GM11168 (cell line): ENCODE results near the gene SLC12A8.
"Not testable (repeated sequence)": the region's sequence is repeated elsewhere in the genome, so short reads cannot be mapped to it uniquely, and the experiment has no call there.

Experiments
- in situ Hi-C: fragments of 300-500 bp; cut with MboI; formaldehyde crosslinking; loops from one replicate; pipeline ENCODE4 v1.12.0; 2022; ENCODE audit warnings: low sequenced_read_pairs; ENCODE audit not compliant: unreplicated experiment

Gene SLC12A8

DNA sequence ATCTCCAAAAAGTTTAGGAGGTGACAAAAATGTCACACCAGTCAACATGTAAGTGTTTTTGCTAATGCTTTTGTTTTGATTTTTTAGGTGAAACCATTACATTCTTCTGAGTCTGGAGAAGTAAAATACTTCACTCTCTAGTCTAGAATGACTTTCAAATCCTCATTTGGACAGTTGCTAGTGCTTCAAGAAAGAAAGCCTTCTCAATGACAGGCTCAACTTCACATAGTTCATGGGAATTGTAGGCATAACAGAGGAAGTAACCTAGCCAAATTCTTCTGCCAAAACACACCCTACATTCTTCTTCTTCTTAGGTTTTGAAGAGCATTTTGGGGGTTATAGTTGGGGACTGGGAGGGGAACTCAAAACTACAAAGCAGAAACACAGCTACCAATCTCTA lies 127.4 kb downstream of the SLC12A8 start:
- in situ Hi-C loops = no loop called here

- in situ Hi-C loops = no loop called here
Measured at GRCh38 chr3:125083776-125084175, 128.8 kb downstream of the SLC12A8 start.

DNA sequence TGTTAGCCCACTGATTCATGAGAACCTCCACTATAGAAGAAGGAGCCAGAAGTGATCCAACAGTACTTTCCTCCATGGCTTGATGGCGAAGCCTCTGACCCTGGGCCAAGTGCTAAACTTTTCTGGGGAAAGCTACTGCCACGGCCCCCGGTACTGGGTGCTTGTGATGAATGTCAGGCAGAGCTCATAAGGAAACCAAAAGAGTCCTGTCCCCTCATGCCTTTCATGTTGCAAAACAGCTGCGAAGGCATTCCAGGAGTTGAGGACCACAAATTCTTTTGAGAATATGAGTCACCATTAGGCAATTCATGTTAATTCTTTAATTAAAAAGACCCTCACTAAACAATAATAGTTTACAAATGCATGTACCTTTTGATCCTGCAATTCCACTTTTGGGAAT lies 130.2 kb downstream of the SLC12A8 start:
- in situ Hi-C loops = not testable (repeated sequence)

DNA sequence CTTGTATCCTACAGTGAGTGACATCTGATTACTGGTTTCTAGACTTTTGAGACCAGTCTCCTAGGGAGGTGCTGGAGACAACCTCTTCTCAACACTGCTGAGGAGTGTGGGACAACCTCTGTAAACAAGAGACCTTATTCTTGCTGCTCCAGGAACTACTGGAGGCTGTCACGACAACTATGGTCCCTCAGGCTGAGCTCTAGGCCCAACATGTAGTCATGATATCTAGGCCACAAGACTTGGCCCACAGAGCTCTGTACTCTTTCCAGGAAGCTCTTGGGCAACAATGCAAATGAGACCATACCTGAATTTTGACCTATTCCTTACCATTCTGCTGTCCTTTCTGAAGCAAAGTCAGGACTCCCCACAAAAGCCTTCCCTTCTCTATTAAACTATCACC lies 132.5 kb downstream of the SLC12A8 start:
- in situ Hi-C loops = no loop called here

DNA sequence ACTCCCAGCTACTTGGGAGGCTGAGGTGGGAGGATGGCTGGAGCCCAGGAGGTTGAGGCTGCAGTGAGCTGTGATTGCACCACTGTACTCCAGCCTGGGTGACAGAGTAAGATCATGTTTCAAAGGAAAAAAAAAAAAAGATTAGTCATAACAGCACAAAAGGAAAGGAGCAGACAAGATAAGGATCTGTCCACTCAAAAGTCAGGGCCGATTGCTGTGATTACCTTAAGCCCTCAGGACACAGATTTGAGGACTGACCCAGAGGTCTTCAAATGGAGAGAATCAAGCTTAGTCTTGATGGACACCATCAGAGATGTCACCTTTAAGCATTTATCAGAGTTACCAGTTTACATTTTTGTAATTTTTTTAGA lies 132.9 kb downstream of the SLC12A8 start:
- in situ Hi-C loops = no loop called here

DNA sequence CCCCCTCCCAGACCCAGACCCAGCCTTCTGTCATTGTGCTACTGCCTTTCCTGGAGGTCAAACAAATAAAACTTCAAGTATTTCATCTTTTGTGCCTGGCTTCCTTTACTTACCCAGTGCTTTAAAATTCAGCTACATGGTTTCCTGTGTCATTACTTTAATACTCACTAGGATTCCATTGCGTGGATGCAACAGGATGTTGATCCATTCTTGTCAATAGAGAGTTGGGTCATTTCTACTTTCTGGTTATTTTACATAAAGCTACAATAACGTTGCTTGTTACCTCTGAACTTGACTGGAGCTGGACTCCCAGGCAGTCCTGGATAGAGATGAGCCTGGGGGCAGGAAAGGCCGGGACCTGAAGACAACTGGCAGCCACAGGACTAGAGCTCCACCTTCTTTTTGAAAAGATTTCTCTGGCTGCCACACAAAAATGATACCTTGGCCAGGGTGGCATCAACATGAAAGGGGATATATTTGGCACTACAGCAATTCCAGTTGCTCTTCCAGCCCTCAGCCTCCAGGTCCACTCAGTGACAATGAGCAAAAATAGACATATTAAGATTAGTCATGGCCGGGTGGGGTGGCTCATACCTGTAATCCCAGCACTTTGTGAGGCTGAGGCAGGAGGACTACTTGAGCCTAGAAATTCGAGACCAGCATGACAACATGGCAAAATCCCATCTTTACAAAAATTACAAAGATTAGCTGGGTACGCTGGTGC lies 133.4 kb downstream of the SLC12A8 start:
- in situ Hi-C loops = no loop called here

DNA sequence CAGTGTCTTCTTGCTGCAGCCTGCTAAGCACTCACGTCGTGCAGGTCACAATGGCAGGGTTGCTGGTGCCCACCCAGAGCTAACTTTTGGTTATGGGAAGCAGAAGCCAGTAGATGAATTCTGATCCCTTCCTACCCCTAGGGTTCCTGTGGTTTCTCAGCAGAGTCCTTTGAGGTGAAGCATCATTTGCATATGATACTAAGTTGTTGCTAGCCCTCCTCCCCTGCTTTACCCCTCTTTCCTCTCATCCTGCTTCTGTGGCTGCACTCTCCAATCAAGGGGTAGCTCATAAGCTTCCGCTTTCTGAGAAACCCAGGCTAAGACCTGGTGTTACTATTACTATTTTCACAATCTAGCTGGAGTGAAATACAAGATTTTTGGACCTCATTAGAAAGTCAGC lies 134.7 kb downstream of the SLC12A8 start:
- in situ Hi-C loops = no loop called here

GRCh38 chr3:125076464-125076863 lies 136.1 kb downstream of the SLC12A8 start:
- in situ Hi-C loops = no loop called here

DNA sequence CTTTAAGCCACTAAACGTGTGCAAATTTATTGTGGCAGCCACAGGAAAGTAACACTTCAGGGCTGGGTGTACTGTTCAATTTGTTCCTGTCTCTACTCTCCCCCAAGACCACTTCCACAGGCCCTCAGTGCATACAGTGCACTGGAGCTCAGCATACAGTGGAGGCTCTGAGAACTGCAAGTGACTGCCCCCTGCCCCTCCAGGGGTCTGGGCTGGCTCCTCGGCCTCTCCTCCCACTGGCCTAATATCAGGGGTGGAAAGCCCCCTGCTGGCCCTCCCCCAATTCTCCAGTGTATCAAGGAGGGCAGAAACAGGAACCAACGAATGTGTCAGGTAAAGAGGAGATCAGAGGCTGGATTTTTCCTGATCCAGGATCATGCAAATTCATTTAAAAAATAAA lies 136.8 kb downstream of the SLC12A8 start:
- in situ Hi-C loops = no loop called here

DNA sequence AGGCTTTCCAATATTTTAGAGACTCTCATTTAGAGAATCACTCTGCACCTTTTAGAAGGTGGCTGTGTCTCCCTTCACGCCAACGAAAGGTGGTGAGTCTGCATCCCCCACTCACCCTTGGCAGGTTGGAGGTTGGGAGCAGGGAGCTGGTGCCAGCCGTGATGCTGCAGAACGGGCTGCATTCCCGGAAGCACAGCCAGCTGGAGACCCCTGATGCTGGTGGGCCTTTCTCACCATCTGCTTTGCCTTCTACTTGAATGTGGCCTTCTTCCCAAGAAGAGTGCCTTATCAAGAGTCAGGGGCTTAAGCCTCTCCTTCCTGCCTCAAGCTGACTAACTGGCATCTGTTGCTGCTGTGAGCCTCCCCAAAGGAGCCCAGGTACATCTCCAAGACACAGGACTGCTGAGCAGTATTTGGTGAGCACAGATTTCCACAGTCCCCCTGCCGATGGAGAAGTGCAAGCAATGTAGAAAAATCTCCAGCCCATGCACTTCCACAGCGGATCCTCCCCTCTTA lies 139.1 kb downstream of the SLC12A8 start:
- in situ Hi-C loops = no loop called here

DNA sequence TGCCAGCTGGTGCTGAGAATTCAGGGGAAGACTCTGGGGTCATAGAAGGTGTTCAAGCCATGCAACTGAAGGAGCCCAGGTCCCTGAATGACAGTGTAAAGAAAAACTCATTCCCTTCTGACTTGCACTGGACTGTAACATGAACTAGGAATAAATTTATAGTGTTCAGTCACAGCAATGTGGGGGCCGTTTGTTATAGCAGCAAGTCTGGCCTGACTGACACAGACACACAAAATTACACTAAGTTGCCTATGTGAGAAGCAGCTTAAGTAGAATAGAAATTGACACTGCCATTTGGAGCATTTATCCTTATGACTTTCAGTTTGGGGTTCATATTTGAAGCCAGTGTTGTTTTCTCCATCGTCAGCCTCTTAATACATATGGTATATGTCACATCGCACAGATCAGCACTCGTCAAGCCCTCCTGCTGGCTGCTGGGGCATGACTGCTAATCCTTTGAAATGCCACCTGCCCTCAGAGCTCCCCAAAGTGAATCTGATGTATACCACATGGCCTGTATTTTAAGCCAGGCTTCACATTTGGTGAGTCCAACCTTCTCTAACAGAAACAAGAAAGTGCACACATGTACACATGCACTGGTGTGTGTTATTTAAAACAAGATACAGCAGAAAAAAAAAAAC lies 139.7 kb downstream of the SLC12A8 start:
- in situ Hi-C loops = no loop called here

- in situ Hi-C loops = no loop called here
Measured at GRCh38 chr3:125072301-125072700, 140.2 kb downstream of the SLC12A8 start.

- in situ Hi-C loops = no loop called here
Measured at GRCh38 chr3:125069968-125070745, 142.4 kb downstream of the SLC12A8 start.

GRCh38 chr3:125069452-125069851 lies 143.1 kb downstream of the SLC12A8 start:
- in situ Hi-C loops = no loop called here

DNA sequence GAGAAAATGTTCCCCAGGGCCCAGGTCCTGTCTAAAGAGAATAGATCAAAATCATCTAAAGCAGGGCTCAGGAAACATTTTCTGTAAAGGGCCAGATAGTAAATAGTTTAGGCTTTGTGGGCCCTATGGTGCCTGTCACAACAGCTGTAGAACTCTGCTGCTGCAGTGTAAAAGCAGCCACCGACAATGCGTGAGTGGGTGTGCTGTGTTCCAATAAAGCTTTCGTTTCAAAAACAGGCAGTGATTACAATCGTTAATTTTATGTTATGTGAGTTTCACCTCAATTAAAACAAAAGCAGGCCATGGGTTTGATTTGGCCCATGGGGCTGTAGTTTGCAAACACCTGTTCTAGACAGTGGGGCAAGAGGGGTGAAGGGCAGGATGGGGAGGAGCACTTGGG lies 144.3 kb downstream of the SLC12A8 start:
- in situ Hi-C loops = no loop called here

DNA sequence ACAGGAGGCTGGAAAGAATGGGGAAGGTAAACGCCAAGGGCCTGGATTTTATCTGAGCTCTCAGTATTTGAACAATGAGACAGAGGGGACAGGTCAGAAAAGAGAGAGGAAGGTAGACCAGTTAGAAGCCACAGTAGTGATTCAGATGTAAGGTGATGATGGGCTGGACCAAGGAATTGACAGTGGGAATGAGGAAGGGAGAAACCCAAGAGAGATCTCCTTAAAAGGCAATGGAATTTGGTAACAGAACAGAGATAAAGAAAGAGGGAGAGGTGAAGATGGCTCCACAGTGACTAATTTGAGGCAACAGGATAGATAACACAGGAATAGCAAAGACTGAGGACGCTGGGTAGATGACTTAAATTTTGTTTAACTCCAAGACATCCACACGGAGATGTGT lies 145.3 kb downstream of the SLC12A8 start:
- in situ Hi-C loops = no loop called here

DNA sequence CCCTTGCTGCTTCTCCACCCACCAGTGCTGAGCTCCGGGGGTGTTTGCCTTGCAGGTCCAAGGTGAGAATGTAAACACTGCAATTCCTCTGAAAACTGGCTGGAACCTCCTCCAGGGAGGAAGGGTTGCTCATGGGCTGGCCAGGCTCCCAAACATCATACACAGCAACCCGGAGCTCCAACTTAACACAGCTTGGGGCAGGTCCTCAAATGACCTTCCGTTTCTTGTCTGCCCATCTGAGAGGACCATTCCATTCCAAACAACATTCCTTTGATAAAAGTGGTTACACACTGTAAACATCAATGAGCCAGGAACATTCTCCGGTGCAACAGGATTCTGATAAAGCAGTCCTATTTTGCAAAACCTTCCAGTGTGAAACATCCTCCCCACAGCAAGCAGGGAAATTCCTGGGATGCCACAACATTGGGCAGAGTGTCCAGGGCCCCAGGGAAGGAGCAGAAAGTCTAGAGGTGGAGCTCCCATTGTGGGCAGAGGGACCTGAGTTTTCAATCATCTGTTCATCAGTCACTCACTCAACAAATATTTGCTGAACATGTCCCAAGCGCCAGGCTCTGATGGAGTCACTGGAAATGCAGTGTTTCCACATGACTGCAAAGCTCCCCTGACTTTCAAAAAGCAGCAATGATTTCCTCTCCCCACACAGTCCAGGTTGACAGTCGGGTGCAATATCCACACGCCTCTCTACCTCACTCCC lies 149.5 kb downstream of the SLC12A8 start:
- in situ Hi-C loops = no loop called here

GRCh38 chr3:125061646-125062045 lies 150.9 kb downstream of the SLC12A8 start:
- in situ Hi-C loops = no loop called here

- in situ Hi-C loops = no loop called here
Measured at GRCh38 chr3:125061170-125061569, 151.4 kb downstream of the SLC12A8 start.

- in situ Hi-C loops = no loop called here
Measured at GRCh38 chr3:125059488-125060245, 152.9 kb downstream of the SLC12A8 start.
